H54 (cell line): ENCODE results near the gene VSX1.
A peak's percentile ranks its signal among the peaks of the same experiment; 100 is the strongest.

Experiments
- DNase-seq: peaks from one replicate; pipeline ENCODE4 v3.0.0; 2011; ENCODE audit warnings: low spot score, mixed read lengths; ENCODE audit not compliant: insufficient read length
- FAIRE-seq: peaks from 3 replicates; lab custom pipeline; 2011; peaks lifted over from hg19 to GRCh38; lab: Jason Lieb, UNC
- POLR2A ChIP-seq: IDR thresholded peaks from 2 replicates; pipeline ENCODE4 v1.6.1; 2011; ENCODE audit warnings: low read depth, mild to moderate bottlenecking, low read length

VSX1 gene

DNA sequence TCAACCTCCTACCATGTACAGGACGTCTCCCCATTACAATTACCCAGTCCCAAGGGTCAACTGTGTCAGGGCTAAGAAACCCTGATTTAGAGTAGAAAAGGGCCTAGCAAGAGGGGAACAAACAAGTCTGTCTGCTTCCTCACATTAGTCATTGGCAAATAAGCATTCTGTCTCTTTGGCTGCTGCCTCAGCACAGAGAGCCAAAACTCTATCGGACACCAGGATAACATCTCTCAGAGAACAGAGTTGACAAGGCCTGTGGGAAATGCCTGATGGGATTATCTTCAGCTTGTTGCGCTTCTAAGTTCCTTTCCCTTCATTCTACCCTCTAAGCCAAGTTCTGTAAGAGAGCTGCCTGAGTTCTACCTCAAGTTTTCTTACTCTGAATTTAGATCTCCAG is 19.0 kb upstream of the VSX1 start:
- no peak for TF ChIP-seq POLR2A
- FAIRE-seq (no peak), DNase-seq (no peak)

GRCh38 chr20:25099601-25100140 is 17.7 kb upstream of the VSX1 start:
- no peak for DNase-seq
- TF ChIP-seq POLR2A, result no peak
- FAIRE-seq, result no peak

- FAIRE-seq (no peak), DNase-seq (no peak)
- no peak for TF ChIP-seq POLR2A
These were observed 15.6 kb upstream of the VSX1 start for GRCh38 chr20:25097498-25097897.

DNA sequence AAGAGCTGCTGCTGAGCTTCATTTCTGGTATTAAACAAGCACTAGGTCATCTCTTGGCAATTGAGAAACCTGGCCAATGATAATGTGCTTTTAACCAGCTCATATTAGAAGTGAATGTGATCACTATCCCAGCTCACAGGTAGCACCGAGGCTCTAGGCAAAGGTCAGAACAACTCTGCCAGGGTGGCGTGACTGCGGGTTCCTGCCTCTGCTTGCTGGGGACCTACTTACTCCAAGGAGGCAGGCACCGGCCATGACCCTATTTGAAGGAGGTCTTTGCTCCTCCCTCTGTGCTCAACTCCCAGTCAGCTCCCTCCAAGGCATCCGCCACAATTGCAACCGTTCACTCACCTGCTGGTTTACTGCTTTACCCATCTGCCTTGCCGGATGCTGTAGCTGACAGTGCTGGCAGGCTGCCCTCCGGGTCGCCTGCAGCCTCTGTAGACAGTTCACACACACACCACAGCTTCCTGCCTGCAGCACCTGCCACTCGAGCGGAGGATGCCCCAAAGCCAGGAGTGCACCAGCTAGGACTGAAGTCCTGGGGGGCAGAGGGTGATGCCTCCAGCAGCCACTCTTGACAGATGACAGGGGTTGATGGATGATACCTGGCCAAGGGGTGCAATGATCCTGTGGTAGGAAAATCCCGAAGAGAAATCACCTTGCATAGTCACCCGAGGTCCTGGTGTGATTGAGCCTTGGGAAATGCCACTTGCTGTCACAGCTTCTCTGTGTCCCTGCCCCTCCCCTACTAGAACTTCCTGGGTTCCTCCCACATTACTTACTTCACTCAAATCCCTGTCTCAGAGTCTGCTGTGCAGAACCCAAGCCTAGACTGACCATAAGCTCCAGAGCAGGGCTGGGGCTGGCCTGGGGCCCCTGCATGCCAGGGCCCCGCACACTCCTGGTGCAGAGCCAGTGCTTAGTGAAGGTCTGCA is 8.8 kb upstream of the VSX1 start:
- no peak for TF ChIP-seq POLR2A
- DNase-seq, result no peak
- FAIRE-seq, result no peak

GRCh38 chr20:25089662-25090061 is 7.7 kb upstream of the VSX1 start:
- FAIRE-seq, result no peak
- DNase-seq, result no peak
- TF ChIP-seq POLR2A, result no peak

DNA sequence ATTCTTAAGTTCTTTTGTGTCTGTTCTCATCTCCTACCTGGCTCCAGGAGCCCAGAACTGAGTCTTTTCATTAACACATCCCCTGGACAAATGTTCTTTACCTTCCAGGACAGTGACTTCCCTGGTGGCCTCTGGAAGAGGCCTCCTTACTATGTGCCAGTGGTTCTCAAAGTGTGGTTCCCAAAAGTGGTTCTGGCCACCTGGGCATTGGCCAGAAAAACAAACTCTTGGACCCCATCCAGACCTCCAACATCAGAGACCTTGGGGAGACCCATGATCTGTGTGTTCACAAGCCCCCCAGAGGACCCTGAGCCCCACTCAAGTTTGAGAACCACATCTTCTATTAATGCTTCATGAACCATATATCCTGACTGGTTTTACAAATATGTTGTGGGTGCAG is 7.2 kb upstream of the VSX1 start:
- FAIRE-seq, result no peak
- no peak for DNase-seq
- no peak for TF ChIP-seq POLR2A

- no peak for FAIRE-seq
These were observed 6.3 kb upstream of the VSX1 start for GRCh38 chr20:25088267-25088666.

GRCh38 chr20:25087186-25087929 is 5.4 kb upstream of the VSX1 start:
- 0 out of 2 replicates have a peak, but pooled peaks have one; percentile 12 for TF ChIP-seq POLR2A
- no peak for FAIRE-seq

More at GRCh38 chr20:25088267-25088666, 6.3 kb upstream of the VSX1 start:
- no peak for DNase-seq
- no peak for TF ChIP-seq POLR2A

GRCh38 chr20:25085756-25086495 is 4.0 kb upstream of the VSX1 start:
- no peak for TF ChIP-seq POLR2A
- FAIRE-seq (no peak), DNase-seq (no peak)

More at GRCh38 chr20:25087186-25087929, 5.4 kb upstream of the VSX1 start:
- DNase-seq, result no peak

DNA sequence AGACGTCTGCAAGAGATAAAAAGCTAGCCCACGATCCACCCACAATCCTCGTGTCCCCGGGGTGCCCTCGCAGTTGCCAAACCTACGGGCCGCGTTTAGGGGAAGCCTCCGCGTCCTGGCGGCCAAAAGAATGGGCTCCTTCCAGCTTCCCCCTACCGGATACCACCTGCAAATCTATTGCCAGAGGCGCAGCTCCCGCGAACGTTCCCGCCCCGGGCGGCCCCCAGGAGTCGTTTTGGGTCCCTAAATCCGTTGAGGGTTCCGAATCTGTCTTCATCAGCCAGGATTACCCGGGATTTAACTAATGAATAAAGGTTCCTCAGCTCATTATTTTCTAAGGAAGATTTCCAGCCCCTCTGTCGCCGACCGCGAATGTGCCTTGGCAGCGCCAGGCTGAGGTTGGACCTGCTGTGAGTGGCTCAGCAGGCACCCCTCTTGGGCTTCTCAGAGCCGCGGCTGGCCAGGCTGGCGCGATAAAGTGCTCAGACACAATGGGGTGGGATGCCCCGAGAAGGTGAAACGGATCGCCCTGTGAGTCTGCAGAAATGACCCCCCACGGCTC is 2.8 kb upstream of the VSX1 start:
- DNase-seq (no peak), FAIRE-seq (no peak)
- TF ChIP-seq POLR2A, result no peak

DNA sequence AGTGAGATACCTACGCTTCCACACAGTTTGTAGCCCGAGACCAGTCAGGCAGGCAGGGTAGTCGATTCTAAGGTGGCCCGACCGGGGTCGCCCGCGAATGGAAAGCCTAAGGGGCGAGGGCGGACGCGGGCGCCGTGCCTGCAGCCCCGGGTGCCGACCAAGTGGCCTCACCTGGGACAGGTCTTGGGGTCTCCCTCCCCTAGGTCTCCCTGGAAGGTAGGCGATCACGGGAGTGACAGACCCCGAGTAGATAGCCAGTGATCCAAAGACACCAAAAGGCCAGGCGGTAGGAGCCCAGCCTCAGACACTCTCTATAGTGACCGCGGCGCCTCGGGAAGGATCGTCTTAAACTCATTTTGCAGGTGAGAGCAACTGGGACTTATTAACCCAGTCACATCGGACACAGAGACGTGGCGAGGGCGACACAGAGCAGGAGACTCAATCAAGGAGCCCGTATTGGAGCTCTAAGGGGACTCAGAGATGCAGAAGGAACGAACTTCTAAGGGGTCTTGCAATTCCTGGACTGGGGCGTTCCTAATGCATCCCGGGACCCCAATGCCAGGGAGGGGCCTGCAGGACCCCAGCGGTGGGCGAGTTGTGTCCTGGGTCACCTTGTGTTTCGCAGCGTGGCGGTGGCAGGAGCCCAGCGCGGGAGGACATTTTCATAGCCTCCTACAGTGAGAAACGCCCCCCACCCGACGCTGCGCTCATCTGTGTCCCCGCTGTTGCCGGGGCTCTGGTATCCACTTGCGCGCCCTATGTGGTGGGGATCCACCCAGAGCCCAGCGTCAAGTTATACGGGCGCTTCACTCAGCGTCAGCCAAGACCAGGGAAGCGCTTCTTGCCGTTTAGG is 2.1 kb upstream of the VSX1 start:
- TF ChIP-seq POLR2A, result no peak
- DNase-seq (no peak), FAIRE-seq (no peak)

- TF ChIP-seq POLR2A, result no peak
- no peak for FAIRE-seq
These were observed 1.3 kb upstream of the VSX1 start for GRCh38 chr20:25083141-25083772.

DNA sequence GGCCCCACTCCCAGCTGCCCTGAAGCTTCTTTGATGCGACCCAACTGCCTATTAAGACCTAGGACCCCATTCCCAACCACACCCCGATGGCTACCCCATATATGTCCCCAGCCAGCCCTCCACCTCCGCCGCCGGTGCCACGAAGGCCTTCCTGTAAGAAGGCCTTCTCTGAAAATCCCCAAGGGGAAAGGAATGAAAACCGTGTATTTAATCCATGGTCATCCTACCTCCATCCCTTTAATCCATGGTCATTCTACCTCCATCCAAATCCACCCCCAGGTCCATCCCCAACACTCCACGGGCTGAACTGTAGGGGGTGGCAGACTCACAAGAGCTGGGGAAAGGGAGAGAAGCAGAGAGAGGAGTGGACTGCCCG is 545 bp upstream of the VSX1 start:
- no peak for TF ChIP-seq POLR2A
- FAIRE-seq (no peak), DNase-seq (no peak)

More at GRCh38 chr20:25083141-25083772, 1.3 kb upstream of the VSX1 start:
- DNase-seq, result no peak
